ENCODE data around the gene FRMD4B.

GRCh38 chr3:69186575-69187093 lies 199.3 kb downstream of the FRMD4B start:
- TF ChIP-seq CTCF (IDR thresholded peaks at IDR 0.05) (no peak), POLR2A (IDR thresholded peaks at IDR 0.05) (no peak)

All from lower leg skin (tissue), 3 donors.